ENCODE data around the gene CLCN7.

GRCh38 chr16:1455190-1456171 is 19.3 kb downstream of the CLCN7 start:
- TF ChIP-seq POLR2A (IDR thresholded peaks at IDR 0.05; ENCODE audit: low read depth, low read length) (no peak), TAF1 (IDR thresholded peaks at IDR 0.05; ENCODE audit: borderline replicate concordance, low read depth, low read length) (no peak)
